GM12873 (cell line): ENCODE measurements around the gene FKBP10.

Experiments
- TF ChIP-seq, protein P1 (sequence below): IDR thresholded peaks from 2 replicates; pipeline ENCODE4 v1.5.1; 2012; ENCODE audit warnings: low read depth, mild to moderate bottlenecking, moderate library complexity, low read length, control low read depth; ENCODE audit not compliant: insufficient read depth; ENCODE audit errors: missing control alignments

The FKBP10 gene

DNA sequence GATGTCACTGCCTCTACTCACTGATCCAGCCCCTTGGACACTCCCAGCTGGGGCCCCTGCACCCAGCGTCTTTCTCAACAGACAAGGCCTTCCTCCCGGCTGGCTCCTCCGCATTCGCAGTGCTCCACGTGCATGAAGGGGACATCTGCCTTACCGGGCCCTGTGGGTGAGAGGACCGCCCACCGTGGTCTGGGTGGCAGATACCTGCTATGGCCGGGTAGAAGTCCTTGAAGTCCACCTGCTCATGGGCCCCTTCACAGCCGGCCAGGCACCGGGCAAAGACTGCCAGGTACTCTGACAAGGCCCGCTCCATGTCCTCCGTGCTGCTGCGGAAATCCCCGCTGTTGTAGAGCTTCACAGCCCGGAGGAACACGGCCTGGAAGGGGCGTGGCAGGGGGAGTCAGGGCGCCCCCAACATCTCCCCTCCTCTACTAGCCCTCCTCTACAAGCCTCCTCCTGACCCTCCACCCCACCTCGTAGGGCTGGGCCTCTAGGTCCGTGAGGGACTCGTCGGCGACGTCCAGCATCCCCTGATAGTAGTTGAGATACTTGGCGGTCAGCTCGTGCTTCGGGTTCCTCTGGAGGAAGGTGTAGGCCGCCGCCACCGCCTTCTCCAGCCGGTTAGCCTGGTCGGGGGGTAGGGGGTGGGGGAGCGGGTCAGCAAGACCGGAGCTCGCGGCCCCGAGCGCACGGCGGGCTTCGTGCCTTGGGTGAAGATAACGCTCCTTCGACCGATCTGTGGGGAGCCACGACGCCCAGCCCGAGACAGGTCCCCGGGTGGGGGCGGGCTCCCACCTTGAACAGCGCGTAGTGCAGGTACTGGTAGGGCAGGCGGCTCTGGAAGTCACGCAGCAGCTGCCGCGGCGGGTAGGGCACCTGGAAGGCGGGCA, 1.9 kb upstream of the FKBP10 start:
- TF ChIP-seq, protein P1, sequence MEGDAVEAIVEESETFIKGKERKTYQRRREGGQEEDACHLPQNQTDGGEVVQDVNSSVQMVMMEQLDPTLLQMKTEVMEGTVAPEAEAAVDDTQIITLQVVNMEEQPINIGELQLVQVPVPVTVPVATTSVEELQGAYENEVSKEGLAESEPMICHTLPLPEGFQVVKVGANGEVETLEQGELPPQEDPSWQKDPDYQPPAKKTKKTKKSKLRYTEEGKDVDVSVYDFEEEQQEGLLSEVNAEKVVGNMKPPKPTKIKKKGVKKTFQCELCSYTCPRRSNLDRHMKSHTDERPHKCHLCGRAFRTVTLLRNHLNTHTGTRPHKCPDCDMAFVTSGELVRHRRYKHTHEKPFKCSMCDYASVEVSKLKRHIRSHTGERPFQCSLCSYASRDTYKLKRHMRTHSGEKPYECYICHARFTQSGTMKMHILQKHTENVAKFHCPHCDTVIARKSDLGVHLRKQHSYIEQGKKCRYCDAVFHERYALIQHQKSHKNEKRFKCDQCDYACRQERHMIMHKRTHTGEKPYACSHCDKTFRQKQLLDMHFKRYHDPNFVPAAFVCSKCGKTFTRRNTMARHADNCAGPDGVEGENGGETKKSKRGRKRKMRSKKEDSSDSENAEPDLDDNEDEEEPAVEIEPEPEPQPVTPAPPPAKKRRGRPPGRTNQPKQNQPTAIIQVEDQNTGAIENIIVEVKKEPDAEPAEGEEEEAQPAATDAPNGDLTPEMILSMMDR, result no peak

DNA sequence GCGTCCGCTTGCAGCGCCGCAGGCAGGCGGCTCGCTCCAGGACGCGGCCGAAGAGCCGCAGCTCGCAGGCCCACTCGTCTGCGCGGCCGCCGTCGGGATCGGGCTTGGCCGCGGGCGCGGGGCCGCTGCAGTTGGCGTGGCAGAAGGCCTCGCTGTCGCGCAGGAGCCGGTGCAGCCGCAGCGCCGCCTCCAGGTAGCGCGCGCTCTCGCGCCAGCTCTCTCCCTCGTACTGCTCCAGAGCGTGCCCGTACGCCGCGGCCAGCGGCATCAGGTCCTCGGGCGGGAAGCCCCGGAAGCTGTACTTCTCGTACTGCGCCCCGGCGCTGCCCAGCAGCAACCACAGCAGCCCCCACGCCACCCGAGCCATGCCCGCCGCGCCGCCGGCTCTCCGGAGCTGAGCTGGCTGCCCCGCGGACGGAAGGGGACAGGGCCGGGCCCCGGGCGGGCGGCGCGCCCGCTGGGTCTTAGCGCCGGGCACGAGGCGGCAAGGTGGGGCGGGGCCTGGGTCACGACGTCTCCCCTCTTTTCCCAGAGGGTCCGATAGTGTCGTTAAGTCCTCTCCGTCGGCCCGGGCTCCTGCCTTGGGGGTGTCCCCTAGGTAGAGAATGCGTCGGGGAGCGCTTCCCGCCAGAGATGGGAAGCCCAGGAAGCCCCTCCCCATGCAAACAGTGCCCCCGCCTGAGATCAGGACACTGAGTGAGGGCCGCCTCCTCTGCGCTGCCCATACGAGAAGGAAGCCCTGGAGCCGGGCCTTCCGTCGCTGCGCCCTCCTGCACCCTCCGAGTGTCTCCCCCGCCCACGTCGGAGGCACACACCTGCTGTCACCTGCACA, 1.0 kb upstream of the FKBP10 start, which contains the start of gene P3H4:
P3H4 (minus strand) TSS at position 401 of the 832 bp plus-strand sequence; CDS start at position 367, 34 bp downstream.
- TF ChIP-seq, protein P1, result peak; percentile 76

DNA sequence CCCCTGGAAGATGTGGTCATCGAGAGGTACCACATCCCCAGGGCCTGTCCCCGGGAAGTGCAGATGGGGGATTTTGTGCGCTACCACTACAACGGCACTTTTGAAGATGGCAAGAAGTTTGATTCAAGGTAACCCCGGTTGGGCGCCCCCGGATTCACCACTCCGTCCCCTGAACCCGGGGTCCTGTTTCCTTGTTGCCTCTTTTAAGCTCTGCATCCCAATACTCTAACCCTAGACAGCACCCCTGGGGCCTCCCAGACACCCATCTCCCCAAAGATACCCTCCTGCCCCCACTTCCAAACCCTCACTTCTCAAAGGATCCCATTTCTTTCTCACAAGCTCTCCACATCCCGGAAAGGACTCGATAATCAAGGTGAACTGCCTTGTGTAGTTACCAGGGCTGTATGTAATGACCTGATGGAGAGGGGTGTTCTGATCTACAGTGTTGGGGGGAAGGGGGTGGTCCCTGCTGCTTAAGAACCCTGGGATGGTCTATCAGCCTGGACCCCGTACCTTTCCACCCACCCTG, 412 bp downstream of the FKBP10 start:
- TF ChIP-seq, protein P1, result no peak

DNA sequence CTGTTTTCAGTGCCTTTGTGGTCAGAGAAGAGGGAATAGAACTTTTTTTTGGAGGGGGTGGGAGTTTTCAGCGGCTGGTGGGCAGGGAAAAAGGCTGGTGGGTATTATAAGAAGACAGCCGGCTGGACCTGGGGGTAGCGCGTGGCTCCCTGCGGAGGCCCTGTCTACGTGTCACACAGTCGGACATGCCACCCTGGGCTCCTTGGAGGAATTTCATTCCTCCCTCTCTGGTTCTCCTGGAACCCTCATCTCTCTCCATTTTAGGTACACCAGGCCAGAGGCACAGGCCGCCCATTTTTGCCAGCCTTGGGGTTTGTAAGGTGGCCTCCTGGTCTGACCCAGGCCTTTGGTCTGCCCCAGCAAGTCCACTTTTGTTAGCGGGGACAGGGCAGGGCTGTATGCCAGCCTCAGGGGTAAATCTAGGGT, 908 bp downstream of the FKBP10 start:
- TF ChIP-seq, protein P1, result no peak

DNA sequence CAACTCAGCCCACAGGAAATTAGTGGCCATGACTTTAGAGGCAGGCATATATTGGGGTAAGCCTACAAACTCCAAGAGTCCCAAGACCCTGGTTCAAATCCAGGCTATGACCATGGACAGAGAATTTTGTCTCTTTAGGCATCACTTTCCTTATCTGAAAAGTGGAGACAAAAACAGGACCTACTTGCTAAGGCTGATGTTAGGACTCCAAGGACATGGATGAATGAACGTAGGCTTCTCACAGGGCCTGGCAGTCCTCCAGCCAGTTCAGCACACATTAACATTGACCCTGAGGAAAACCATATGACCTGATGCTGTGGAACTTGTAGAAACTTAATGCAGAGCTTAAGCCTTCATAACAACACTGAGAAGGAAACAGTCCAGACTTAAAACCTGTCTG, 1.4 kb downstream of the FKBP10 start:
- TF ChIP-seq, protein P1, result no peak

DNA sequence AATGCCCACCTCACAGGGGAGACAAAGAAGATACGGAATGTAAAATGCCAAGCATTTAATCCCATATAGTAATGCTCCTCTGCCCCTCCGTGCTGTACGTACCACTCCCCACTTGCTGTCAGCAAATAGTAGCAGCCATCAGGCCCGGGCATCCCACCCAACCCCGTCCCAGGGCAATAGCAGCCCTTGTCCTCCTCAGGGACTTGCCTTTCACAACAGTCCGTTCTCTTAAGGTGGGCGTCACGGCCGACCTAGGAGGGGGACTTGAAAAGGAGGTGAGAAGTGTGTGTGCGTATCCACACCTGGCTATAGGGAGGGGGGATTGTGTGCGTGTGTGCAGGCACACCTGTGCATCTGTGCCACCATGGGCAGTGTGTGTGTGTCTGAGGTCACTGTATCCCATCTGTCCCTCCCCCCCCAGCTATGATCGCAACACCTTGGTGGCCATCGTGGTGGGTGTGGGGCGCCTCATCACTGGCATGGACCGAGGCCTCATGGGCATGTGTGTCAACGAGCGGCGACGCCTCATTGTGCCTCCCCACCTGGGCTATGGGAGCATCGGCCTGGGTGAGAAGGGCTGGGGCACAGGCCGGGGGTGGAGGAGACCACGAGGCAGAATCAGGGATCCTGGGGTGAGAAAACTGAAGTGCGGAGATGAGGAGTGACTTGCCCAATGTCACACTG, 4.0 kb downstream of the FKBP10 start:
- TF ChIP-seq, protein P1, result no peak
